ENCODE measurements around the gene NRAP.

Gene NRAP

DNA sequence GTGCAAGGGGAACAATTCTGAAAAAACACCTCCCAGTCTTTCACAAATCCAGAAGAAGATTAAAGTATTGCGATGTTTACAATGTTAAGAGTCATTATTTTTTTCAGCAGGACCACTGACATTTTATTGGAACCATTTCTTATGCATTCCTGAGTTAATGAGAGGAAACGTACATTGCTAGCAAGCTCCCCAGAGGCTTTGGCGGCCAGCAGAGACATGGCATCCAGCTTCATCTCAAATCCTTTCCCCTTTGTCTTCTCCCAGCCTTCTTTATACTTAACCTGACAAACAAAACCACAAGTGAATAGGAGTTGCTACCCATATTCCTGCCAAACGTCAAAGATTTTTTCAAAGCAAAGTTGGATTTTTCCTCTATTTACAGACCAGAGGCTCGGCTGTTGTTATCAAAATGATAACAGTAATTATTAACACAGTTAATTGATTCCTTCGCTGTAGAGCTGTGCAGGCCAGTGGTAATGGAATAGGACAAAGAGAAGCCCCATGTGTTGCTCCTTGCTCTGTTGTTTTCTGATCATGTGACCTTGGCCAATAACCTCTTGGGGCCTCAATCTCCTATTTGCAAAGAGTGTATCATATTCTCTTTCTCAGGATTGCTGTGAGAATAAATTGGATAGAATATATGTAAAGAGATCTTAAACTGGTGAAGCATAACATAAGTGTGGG is 32.0 kb downstream of the NRAP start:
- DNase-seq (ENCODE audit: low spot score): no peak

DNA sequence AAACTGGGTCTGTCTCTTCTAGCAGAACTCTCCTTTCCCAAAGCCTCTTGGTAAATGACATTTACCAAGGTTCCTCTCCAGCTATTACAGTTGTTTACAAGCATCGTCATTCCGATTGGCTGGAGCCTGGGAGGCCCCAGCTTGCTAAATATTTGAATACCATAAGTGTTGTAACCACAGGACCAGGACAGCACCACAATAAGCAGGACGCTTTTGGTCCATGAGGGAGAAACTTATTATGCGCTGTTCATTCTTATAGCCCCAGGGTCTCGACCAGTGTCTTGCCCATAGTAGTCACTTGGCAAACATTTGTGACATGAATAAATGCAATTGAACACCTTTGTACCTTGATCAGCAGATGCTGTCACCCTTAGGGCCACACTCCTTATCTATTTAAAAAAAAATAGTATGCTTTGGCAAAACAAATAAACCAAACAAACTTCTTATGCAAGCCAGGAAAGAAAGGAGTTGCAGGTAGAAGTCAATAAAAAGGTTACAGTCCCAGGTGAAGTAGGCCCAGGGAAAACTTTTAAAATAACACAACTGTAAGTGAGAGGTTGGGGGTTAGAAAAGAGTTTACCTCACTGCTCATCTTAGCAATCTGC is 32.8 kb downstream of the NRAP start:
- DNase-seq (ENCODE audit: low spot score): no peak

DNA sequence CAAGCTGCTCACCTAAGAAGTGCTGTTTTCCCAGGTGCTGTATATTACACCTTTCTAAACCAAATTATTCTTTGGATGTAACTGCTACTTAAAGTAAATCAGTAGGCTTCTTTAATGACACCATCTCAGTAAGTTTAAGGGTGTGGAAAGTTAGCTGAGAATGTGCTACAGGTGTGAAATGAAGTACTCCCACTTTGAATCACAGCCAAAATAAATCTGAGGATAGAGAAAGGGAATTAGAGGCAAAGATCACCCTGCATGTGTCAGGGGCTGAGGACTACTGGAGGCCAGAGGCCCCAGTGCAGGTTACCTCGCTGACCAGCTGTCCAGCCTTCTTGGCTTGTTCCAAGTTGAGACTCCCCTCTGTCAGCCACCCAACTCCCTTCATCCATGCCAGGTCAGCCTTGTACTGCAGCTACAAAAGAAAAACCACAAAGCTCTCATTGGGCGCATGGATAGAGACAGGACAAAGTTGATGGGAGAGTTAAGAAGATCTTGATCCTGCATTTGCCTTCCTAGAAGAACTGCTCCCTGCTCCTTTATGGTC is 35.2 kb downstream of the NRAP start:
- no peak for DNase-seq (ENCODE audit: low spot score)

DNA sequence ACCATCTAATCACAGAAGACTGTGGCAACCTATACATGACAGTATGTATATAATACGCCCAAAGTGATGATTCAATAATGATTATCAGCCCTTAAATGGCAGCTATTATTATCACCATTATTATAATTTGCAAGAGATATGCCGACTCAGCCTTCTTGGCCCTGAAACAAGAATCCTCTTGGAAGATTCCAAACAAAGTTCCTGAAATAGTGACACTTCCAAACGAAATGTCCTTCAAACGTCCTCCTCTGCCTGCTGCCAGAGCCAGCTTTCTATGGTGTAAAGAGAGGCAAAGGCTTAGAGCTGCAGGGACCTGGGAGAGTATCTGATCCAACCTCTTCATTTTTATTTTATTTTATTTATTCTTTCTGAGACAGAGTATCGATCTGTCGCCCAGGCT is 36.0 kb downstream of the NRAP start:
- DNase-seq (ENCODE audit: low spot score): no peak

DNA sequence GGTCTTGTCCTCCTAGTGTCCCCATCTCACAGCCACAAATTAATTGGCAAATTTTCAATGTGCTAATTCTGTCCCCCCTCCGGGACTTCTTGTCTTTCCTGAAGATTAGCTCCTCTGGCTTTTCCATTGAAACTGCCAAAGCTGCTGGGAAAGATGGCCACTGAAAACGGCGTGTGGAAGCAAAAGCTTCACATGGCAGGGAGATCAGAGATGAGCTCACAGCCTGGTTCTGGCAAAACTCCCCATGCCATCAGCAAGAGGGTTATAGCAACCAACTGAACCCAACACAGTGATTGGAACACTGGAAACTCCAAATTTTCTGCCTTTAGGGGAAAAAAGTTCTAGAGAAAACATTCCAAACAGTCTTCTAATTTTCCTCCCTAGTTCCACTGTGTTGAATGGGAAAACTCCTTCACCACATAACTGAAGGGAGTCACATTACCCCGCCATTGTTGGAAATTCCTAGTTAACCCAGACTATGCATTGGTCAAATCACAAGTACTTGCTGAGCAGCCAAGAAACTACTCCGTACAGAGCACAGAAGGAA is 37.0 kb downstream of the NRAP start:
- no peak for DNase-seq (ENCODE audit: low spot score)

DNA sequence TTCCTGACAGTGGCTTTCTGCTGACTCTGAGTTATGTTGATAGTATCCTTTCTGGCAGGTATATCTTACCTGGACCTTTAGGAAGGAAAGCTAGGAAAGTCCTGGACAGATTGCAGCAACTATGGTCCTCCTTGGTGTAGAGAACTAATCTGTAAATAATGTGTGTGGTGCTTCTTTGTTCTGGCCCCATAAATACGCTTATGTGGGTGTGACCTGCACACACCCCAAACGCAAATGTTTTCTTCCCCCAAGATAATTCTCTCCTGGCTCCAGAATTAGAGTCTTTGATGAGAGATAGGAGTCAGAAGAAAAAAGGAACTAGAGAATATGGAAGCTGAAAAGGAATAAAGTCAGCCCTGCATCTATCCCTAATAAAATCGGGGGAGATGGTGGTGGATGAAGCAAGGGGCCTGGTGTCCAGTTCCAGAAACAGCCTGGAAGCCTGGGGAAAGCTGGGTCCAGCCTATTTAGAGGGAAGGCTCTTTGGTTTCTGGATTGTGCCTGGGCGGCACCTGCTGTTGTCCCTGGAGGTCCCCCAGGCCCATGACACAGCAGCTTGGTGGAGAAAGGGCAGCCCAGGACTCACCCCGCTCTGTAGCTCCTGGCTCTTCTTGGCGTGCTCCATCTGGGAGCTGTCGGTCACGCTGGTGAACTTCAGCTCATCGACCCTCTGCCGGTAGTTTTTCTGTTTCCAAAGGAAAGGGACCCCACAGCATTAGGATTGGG is 38.2 kb downstream of the NRAP start:
- DNase-seq (ENCODE audit: low spot score): no peak

DNA sequence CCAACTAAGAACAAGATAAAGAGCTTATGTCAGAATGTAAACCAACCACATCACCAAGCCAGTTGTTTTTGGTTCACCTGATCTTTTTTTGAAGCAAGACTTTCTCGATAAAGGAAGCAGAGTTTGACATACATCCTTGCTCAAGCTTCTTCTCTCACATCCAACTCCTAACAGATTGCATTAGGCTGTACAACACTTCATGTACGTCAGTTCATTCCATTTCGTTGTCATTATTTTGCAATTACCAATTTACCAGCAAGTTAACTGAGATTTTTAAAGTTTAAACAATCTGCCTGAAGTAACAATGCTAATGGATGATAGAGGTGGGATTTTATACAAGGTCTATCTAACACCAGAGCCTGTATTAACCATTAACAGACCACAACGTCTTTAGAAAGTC is 41.0 kb downstream of the NRAP start:
- DNase-seq (ENCODE audit: low spot score): no peak

DNA sequence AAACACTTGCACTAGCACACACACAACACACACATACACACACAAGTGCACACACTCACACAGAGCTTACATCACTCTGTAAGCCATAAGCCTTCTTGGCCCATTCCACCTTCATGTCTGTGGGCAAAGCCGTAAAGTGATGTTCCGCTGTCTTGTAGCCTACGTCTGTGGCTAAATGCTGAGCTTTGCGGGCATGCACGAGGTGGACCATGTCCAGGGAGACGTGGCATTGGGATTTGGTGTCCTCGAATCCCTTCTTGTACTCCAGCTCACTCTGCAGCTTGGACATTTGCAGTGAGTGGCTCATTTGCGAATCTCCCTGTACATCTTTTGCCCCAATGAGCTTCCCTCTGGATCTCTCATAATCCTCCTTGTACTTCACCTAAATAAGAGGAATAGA is 42.0 kb downstream of the NRAP start:
- DNase-seq (ENCODE audit: low spot score): no peak

DNA sequence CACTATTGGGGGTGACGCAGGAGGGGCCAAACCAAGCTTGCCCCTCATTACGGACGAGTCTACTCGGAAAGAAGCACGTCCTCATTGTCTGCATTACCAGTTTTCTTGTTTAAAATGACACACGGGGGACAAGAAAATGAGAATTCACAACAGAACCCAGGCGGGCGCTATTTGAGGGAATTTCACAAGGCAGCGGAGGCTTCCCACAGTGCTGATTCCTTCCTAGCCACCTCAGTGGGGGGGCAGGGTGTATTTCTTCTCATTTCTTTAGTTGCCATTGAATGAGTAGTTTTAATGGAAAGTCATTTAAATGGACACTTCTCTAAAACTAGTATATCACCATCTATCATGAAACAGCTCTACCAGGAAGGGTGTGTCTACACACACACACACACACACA is 42.9 kb downstream of the NRAP start:
- DNase-seq (ENCODE audit: low spot score): no peak

DNA sequence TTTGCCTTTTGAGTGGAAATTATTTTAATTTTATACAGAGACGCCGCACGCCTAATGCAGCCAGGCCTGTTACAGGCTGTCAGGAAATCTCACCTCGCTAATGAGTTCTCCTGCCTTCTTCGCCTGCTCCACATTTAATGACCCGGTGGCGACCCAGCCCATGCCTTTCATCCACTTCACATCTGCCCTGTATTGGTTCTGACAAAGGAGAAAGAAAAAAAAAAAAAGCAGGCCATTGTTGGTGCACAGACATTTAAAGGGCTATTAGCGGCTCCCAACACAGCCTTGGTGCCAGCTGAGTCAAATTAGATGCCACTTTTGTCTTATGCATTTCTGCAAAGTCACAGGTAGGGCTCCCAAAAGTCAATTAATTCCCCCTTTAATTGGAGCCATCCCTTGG is 43.3 kb downstream of the NRAP start:
- DNase-seq (ENCODE audit: low spot score): no peak

DNA sequence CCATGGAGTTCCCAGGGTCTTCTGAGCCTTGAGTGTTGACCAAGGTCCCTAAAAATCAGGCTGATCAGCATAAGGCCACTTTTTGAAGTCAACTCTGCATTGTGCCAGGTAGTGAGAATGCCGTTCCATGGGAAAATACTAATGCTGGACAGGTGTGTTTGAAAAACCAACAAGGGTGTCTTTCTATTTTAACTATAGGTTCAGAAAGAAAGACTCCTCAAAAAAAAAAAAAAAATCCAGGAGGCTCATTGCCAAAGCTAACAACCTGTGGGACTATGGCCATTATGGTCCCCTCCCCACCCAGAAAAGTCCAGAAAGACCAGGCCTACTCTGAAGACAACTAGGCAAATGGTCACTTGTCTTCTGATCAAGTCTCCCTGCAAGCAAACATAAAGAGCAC is 44.4 kb downstream of the NRAP start:
- DNase-seq (ENCODE audit: low spot score): no peak

DNA sequence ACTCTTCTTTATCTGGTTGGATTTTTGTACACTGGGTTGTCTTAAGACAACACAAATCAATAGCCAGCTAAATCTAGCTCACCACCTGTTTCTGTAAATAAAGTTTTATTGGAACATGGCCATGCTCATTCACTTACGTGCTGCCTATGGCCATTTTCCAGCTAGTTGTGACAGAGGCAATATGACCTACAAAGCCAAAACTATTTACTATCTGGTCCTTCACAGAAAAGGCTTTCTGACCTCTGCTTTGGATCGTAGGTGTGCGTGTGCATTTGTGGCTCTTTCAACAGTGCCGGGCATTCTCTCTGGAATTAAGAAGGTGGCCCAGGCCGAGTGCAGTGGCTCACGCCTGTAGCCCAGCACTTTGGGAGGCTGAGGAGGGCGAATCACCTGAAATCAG is 45.5 kb downstream of the NRAP start:
- DNase-seq (ENCODE audit: low spot score): no peak

DNA sequence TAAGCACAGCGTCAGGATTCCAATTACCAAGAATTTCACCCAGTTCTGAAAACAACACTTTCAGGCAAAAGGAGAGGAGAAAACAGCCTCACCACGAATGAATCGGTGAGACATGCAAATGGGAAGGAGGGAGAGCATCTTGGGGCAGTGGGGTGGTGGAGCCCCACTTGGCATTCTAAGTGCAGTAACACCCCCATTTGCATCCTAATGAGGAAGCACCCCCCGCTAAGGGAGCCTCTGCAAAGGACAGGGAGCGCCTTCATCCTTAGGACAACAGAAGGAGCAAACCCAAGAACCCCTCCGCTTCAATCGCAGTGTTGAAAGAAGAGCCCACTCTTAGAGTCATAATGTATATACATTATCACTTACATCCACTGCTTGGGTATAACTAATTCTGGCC is 46.8 kb downstream of the NRAP start:
- no peak for DNase-seq (ENCODE audit: low spot score)

DNA sequence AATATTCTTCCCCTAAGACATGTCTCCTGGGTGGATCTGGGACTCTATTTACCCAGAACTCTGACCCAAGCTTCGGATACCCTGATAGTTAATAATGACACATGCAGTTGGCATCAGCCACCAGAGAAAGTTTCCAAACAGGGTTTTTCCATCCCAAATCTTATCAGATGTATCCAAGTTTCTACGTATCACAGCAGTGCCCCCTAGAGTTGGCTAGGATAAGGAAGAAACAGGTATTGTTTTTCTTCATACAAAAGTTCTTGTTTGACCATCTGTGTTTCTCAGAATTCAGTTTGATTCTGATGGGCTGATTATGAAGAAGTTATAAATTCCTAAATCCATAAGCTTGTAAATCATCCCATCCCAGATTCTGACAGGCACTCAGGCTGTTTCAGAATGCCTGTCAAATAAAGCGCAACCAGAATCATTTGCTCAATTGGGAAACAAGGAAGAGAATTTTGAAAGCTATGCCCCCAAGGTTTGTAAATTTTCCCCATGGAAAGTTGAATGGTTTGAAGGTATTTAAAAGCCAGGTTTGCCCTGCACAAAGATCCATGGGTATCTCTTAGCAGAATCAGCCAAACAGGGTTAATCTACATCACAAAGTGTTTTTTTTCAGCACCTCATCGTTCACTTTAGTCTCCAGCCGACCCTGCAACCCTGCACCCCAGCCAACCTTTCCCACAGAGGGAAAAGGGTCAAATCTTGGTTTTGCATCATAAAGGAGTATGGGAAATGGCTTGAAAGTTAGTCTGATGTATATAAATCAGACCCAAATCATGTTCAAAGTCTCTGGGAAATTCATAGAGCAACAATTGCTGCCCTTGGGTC is 47.4 kb downstream of the NRAP start:
- no peak for DNase-seq (ENCODE audit: low spot score)

DNA sequence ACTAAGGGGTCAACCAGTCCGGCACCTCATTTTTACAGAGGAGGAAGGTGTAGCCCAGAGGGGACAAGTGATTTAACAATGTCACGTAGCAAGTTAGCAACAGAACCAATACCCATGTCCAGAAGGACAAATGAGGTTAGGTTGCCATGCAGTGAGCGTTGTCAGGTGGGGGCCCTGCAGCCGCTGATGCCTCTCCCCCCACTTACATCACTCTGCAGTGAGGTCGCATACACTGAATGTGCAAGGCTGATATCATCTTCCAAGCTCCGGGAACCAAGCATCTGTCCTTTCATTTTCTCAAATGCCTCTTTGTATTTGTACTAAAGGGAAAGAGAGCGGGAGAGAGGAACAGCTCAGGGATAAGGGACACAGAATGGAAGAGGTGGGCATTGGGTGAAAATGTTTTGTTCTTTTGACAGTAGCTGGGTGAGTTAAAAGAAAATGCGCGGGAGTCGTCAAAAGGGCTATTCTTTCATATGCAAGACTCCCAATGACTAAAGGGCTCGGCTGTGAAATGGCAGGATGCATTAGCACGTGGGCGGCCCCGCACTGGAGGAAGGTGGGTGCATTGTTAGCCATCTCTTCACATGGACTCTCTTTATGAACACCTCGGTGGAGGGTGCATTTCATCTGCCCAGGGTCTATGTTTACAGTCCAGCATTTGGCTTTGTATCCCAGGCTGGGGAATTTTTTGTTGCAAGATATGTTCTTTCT is 49.7 kb downstream of the NRAP start:
- no peak for DNase-seq (ENCODE audit: low spot score)

DNA sequence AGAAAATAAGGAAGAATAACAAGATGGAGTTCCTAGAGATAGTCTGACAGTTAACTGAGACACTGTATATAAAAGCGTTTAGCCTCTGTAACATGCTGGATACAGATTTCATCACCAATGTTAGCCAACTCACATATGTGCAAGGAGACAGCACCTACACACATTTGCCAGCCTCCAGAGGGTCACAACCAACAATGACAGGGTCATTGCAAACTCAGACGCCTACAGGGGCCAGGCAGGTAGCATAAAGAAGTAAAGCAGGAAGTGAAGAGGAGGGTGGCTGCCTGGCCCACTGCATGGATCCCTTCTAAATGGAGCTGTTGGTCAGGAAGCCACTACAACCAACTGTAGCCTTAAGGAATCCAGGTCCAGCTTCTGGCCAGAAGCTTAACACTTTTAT is 50.4 kb downstream of the NRAP start:
- DNase-seq (ENCODE audit: low spot score): no peak

DNA sequence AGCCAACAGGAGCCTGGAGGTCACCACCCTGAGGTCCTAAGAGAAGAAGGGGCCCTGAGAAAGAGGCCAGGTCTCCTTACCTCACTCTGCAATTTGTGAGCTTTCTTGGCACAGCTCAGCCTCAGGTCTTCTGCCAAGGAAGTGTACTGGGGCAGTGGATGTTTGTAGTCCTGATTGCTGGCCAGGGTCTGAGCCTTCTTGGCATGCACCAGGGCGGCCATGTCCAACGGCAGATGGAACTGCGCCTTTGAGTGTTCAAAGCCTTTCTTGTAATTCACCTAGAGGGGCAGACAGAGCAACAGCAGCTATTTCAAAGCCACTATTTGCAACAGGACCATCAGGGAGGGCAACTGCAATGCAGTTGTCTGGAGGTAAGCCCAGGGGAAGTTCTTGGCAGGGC is 51.7 kb downstream of the NRAP start:
- no peak for DNase-seq (ENCODE audit: low spot score)

DNA sequence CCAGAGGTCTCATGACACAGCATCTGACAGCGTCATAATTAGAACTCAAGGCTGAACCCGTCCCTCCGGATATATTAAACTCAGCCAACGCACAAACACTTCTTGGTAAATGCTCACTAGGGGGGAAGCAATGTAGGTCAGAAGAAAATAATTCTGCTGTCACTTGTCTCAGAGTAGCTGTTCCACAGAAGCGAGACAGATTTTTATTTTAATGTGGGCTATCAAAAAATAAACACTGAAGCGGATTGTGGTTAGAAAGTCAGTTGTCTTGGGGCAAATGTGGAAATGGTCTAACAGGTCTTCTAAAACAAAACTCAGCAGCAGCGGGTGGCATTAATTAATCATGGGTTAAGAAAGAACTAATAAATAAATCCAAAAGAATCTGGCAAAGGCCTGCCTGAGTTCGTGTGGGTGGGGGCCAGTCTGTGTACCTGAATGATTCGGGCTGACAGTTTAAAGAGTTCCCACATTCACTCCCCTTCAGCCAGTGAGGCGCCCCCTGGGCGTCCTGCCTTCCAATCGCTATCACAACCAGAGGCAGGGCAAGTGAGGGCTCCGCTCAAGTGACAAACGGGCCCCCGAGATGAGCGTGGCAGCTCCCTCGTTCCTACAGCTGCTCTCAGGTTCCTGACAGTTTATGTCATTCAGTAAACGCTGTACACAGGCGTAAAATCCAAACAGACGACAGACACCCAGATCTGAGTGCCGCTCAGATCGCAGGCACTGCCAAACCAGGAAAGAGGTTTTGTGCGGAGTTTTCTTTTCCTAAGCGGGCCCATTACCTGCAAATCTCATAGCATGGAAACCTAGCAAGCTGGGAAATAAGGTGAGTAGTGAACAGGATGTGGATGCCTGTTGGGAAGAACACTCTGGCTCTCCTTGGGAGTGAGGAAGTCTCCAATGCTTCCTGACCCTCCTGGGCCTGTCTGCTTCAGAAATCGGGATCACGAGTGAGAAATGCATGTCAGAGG is 52.9 kb downstream of the NRAP start:
- no peak for DNase-seq (ENCODE audit: low spot score)

DNA sequence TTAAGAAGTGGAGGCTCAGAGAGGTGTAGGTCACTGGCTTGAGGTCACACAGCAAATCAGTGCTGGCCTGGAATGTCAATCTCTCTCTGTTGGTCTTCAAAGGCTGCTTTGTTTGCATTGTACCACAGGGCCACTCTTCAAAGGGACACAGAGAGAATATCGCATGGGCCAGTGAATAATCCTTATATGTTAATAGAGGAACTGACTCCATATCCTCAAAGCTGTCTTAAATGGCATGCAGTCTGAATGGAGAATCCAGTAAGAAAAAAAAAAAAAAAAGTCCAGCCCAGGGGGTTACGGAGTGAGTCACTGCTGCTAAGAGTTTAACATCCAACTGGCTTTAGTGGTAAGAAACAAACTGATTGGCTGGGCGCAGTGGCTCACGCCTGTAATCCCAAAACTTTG is 54.1 kb downstream of the NRAP start:
- no peak for DNase-seq (ENCODE audit: low spot score)

DNA sequence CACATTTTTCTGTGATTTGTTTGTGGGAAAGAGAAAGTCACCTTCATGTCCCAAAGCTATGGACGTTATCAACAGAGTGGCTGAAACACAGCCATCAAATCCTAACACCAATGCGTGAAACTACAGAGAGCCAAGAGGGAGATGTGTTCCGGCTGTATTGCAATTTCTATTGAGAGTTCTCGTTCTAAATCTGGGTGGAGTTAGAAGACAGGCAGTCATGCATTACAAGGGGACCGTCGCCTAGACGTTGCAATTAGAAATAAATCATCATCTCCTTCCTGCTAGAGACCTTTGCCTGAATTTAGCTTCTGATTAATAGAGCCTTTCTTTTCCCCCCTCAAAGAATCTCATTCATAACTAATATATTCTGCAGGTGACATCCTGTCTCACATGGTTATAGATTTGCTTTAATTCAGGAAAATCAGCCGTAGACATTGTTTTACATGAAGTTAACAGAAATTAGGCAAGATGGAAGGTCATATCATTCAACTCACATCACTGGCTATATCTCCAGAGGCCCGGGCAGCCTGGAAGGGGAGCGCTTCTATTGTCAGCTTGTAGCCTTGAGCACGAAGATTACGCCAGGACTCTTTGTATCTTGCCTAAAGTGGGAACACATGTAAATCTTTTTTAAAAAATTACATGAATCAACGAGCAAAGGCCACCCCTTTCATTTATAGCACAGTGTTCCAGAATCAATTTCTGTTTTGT is 58.4 kb downstream of the NRAP start:
- DNase-seq (ENCODE audit: low spot score): no peak

Data from D341Med (cell line).